Ovary (tissue), 9 donors: ENCODE results near the gene FAM107B. TPM values are rescaled to one million over a fixed set of nuclear protein-coding genes. Genes with fewer than 3 reads are reported as not detected.

Experiments
- DNase-seq, 5 donors: peaks; one replicate each; pipeline ENCODE4 v3.0.0-alpha.2; 2019 to 2020
- H3K27ac ChIP-seq, 2 donors: fragments of 200-600 bp; one replicate each; pipeline versions ENCODE4 v1.5.1 to v1.8.0; 2019 to 2022
- H3K27me3 ChIP-seq: fragments of 200-600 bp; one replicate; pipeline ENCODE4 v1.8.0; 2022
- H3K36me3 ChIP-seq: fragments of 200-600 bp; sonication (generic); one replicate; pipeline ENCODE4 v1.5.1; 2019
- H3K4me1 ChIP-seq: one replicate; pipeline ENCODE4 v1.8.1; 2013; ENCODE audit warnings: mild to moderate bottlenecking, moderate library complexity; ENCODE audit not compliant: insufficient read depth
- H3K4me3 ChIP-seq: fragments of 200-600 bp; sonication (generic); one replicate; pipeline ENCODE4 v1.5.1; 2017
- H3K9me3 ChIP-seq, 2 donors: fragments of 200-600 bp in 1 of 2; sonication (generic) in 1 of 2; one replicate each; pipeline versions ENCODE4 v1.5.1 to v1.8.1; 2013 to 2019; ENCODE audit warnings: mild to moderate bottlenecking in 1 of 2, moderate library complexity in 1 of 2
- EP300 ChIP-seq: sonication (generic); formaldehyde crosslinking; IDR thresholded peaks from one replicate; pipeline ENCODE4 v1.6.1; 2017; ENCODE audit warnings: antibody characterized with exemption
- POLR2A ChIP-seq: fragments of 450-650 bp; IDR thresholded peaks from one replicate; pipeline ENCODE4 v1.6.1; 2017; ENCODE audit warnings: antibody characterized with exemption, mild to moderate bottlenecking, moderate library complexity
- WGBS, 3 donors: extraction: QIAGEN DNeasy Blood & Tissue Kit in 1 of 3; methylation state at CpG; one replicate each; pipeline versions ENCODE4 v1.1.5 to v1.1.7; 2013 to 2017; 5-methylcytosine and 5-hydroxymethylcytosine counted together
- intact Hi-C, 4 donors: fragments of 100-400 bp; cut with DNase I; formaldehyde crosslinking; loops; one replicate each; pipeline versions ENCODE4 v1.11.0 to v1.15.1; 2022 to 2023
- polyA plus RNA-seq, 2 donors: library from polyadenylated mRNA; stranded (reverse); fragments of 200-250 nt in 1 of 2; fragments of 350-450 nt in 1 of 2; fragmentation: Illumina TruSeq in 1 of 2; extraction: RNeasy Lipid Tissue Mini Kit (QIAGEN cat#74804) in 1 of 2; gene quantifications; one replicate each; pipeline ENCODE4 v1.2.3, GENCODE V29; 2013 to 2014
- total RNA-seq, 7 donors: library from RNA; depleted of rRNA in 2 of 7; stranded (reverse); fragments of >200 nt in 2 of 7; fragmentation: NEBNext Ultra II Directional in 3 of 7; extraction: Animal tissue kit (Norgen Biotek cat#: 25700) in 3 of 7; gene quantifications; one replicate each; pipeline versions ENCODE4 v1.1.0 to v1.2.4, GENCODE V29; 2016 to 2023
- TF ChIP-seq, protein P1 (sequence below), 3 donors: fragments of 450-650 bp in 2 of 3; fragments of 200-600 bp in 1 of 3; IDR thresholded peaks; one replicate each; pipeline versions ENCODE4 v1.5.1 to v1.8.0; 2016 to 2022; ENCODE audit warnings: antibody characterized with exemption in 3 of 3, mild to moderate bottlenecking in 1 of 3
- donor health status: DM: no; HTN: no; CAD: no; lungs with moderate emphysema.
- donor health status: DM: no; HTN: no; CAD: no.
- donor health status: Bipolar disorder and iron deficiency.
- donor health status: DM: yes; HTN: yes; CAD: no.
- donor health status: DM: no; HTN: no; CAD: no.
- donor health status: DM: yes; HTN: yes; CAD: no.

Gene FAM107B
- total and polyA plus RNA-seq, 9 donors: 6.0 to 26.6 (median 15.0) TPM

DNA sequence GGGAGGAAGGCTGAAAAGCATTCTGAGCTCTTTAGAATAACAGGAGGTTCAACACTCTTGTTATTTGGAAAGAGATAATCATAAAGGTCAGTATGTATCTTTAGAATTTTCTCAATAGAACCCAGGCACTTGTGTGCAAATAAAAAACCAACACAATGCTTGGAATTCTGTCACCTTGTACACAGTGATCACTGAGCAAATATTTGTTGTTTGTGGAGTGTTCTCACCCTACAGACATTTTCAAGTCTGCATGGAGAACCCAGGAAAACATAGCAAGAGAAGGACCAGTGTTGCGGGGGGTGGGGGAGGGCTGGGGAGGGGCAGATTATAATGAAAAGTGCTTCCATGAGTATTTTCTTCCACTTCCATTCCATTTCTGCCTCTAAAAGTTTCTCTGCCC, 87.4 kb downstream of the FAM107B start:
- no peak overlapping the region for H3K4me3 ChIP-seq
- DNase-seq: no peak
- TF ChIP-seq POLR2A (no peak), EP300 (no peak)
- TF ChIP-seq, protein P1, sequence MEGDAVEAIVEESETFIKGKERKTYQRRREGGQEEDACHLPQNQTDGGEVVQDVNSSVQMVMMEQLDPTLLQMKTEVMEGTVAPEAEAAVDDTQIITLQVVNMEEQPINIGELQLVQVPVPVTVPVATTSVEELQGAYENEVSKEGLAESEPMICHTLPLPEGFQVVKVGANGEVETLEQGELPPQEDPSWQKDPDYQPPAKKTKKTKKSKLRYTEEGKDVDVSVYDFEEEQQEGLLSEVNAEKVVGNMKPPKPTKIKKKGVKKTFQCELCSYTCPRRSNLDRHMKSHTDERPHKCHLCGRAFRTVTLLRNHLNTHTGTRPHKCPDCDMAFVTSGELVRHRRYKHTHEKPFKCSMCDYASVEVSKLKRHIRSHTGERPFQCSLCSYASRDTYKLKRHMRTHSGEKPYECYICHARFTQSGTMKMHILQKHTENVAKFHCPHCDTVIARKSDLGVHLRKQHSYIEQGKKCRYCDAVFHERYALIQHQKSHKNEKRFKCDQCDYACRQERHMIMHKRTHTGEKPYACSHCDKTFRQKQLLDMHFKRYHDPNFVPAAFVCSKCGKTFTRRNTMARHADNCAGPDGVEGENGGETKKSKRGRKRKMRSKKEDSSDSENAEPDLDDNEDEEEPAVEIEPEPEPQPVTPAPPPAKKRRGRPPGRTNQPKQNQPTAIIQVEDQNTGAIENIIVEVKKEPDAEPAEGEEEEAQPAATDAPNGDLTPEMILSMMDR (IDR thresholded peaks at IDR 0.05): no peak
- H3K27ac ChIP-seq: no peak overlapping the region
- no peaks in the 10 kb centered on the region for H3K9me3 ChIP-seq
- WGBS, 3 donors: 85 to 93% (median 89%) methylated on average over 1 of the region's 1 CpG
- intact Hi-C loops: no loop called here
- H3K36me3 ChIP-seq: no peaks in the 10 kb centered on the region
- H3K4me1 ChIP-seq: no peaks in the 10 kb centered on the region
- no peaks in the 10 kb centered on the region for H3K27me3 ChIP-seq

DNA sequence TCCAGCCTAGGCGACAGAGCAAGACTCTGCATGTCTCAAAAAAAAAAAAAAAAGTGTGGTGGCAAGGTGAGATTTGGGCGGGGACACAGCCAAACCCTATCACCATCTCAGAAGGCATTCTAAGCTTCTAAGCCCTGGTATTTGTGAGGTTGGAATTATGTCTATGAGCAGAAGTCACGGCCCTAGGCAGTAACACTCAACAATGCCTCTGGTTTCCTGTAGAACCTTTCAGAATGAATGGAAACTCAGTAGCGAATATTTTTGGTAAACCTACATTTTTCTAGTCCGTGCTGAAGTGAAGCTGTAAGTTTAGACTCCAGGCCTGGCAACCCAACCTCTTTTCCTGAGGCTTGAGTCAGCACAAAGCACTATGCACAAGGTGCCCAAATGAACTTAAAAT, 88.3 kb downstream of the FAM107B start:
- 91 to 93% (median 93%) methylated on average over 5 of the region's 5 CpGs for WGBS, 3 donors
- no peaks in the 10 kb centered on the region for H3K27me3 ChIP-seq
- no peaks in the 10 kb centered on the region for H3K36me3 ChIP-seq
- TF ChIP-seq EP300 (no peak), POLR2A (no peak)
- TF ChIP-seq, protein P1 (IDR thresholded peaks at IDR 0.05): no peak
- H3K4me1 ChIP-seq: no peaks in the 10 kb centered on the region
- intact Hi-C loops: no loop called here
- H3K27ac ChIP-seq: no peak overlapping the region
- no peak overlapping the region for H3K4me3 ChIP-seq
- H3K9me3 ChIP-seq: no peaks in the 10 kb centered on the region
- DNase-seq: no peak

DNA sequence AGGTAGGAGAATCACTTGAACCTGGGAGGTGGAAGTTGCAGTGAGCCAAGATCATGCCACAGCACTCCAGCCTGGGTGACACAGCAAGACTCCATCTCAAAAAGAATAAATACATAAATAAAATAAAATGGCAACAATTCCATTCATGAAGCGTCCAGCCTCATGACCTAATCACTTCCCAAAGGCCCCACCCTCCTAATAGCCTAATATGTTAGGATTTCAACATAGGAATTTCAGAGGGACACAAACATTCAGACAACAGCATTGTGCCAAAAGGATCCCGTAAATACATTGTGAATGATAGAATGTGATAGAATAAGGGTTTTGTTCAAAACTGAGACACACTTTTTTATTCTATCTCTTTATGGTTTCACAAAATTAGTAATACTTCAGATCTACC, 90.3 kb downstream of the FAM107B start:
- DNase-seq: no peak
- no peaks in the 10 kb centered on the region for H3K9me3 ChIP-seq
- TF ChIP-seq, protein P1 (IDR thresholded peaks at IDR 0.05): no peak
- no peak for TF ChIP-seq POLR2A
- TF ChIP-seq EP300: no peak
- no peak overlapping the region for H3K4me3 ChIP-seq
- no peak overlapping the region for H3K27ac ChIP-seq
- no peaks in the 10 kb centered on the region for H3K4me1 ChIP-seq
- WGBS, 3 donors: 75 to 79% (median 77%) methylated on average over 2 of the region's 2 CpGs
- intact Hi-C loops: no loop called here
- H3K27me3 ChIP-seq: no peaks in the 10 kb centered on the region
- H3K36me3 ChIP-seq: no peaks in the 10 kb centered on the region

DNA sequence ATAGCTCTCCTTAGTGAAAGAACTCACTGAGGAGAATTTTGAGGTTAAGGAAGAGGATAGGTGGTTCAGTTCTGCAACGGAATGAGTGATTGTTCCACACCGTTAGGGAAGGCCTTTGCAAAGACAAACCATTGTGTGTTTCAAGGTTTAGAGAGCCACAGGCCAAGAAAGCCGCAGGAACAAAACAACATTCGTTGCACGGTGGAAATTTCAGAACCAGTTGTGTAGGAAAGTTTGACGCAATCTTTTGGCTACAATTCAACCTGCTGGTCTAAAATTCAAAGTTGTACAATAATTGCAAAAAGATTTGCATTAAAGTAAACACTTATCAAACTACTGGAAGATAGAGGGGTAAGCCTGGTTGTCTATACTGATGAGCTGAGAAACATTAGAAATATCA, 91.4 kb downstream of the FAM107B start:
- DNase-seq: no peak
- WGBS, 3 donors: 58 to 67% (median 59%) methylated on average over 6 of the region's 6 CpGs
- no peak for TF ChIP-seq POLR2A
- TF ChIP-seq, protein P1 (IDR thresholded peaks at IDR 0.05): no peak
- no peak for TF ChIP-seq EP300
- Histone ChIP-seq H3K27me3 (no peaks in the 10 kb centered on the region), H3K9me3 (no peaks in the 10 kb centered on the region), H3K36me3 (no peaks in the 10 kb centered on the region), H3K4me3 (no peak overlapping the region), H3K4me1 (no peaks in the 10 kb centered on the region), H3K27ac (no peak overlapping the region)
- intact Hi-C loops: no loop called here

DNA sequence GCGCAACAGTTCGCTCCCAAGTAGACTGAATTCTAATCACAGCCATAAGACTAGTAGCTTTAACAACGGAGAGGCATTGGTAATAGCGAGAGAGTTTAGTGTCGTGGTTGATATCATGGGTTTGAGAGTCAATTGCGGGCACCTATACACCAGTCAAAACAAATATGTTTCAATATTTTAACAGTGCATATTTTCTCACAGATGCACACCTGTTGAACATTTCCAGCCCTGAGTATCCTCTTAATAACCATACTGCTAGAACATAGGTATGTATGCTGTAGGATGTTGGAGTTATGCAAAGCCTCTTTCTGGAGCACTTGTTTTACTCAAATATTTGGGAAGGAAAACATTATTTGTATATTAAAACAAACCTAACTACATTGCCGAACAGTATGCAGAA, 92.9 kb downstream of the FAM107B start:
- intact Hi-C loops: no loop called here
- TF ChIP-seq EP300 (no peak), POLR2A (no peak)
- TF ChIP-seq, protein P1 (IDR thresholded peaks at IDR 0.05): no peak
- Histone ChIP-seq H3K27ac (no peak overlapping the region), H3K4me1 (no peaks in the 10 kb centered on the region), H3K27me3 (no peaks in the 10 kb centered on the region), H3K4me3 (no peak overlapping the region), H3K9me3 (no peaks in the 10 kb centered on the region), H3K36me3 (no peaks in the 10 kb centered on the region)
- WGBS, 3 donors: 87 to 92% (median 91%) methylated on average over 7 of the region's 7 CpGs
- DNase-seq: no peak
